Measurements from ENCODE around the gene MSS51. TPM values are rescaled to one million over a fixed set of nuclear protein-coding genes. Genes with fewer than 3 reads are reported as not detected.
"Not testable (repeated sequence)": the region's sequence is repeated elsewhere in the genome, so short reads cannot be mapped to it uniquely, and the experiment has no call there.

MSS51 gene
- total RNA-seq, 1 experiment from 2014 or later, result 1.7 TPM

- CTCF ChIA-PET, result interaction anchor here (0.9 to 1.6 kb wide), 5 partner anchors 9 to 151 kb away, joined by 3 to 6 read pairs (median 4); partner anchors contain the start of gene DNAJC9
- no peaks in the 10 kb centered on the region for H3K9me2 ChIP-seq (ENCODE audit: insufficient read depth)
- no TSS peak for BruUV-seq (replicated peaks)
- no peaks in the 10 kb centered on the region for H3K9me3 ChIP-seq (ENCODE audit: control insufficient read depth in 1 of 2, insufficient read depth in 1 of 2, low read depth in 1 of 2, low read length in 2 of 2)
- DNase-seq (ENCODE audit: low read depth, low spot score) (no peak), ATAC-seq (peak; percentile 89)
- H3K27ac ChIP-seq (ENCODE audit: low read depth, low read length), result no peak overlapping the region
- peaks cover 48% of the 10 kb centered on the region for H3K79me2 ChIP-seq (ENCODE audit: insufficient read depth, low read length)
- POLR2A ChIA-PET, result no interaction called here
- H2AFZ ChIP-seq (ENCODE audit: low read depth, low read length, poor library complexity, severe bottlenecking), result no peak overlapping the region
- TF ChIP-seq SRF (IDR thresholded peaks at IDR 0.05; ENCODE audit: low read depth), result no peak
- peak; percentile 45; the same call in 1 of the 2 replicates for TF ChIP-seq RAD21 (IDR thresholded peaks at IDR 0.05; ENCODE audit: low read depth)
- TF ChIP-seq CTCF (IDR thresholded peaks at IDR 0.05 in 2 of 3, conservative IDR thresholded peaks at IDR 0.05 in 1 of 3; ENCODE audit: borderline replicate concordance in 1 of 3, insufficient read depth in 1 of 3, low read depth in 2 of 3, low read length in 2 of 3), result peak; percentile 22 to 71 (median 64); a peak in 4 of 6 replicates
- no peak for TF ChIP-seq SIN3A (IDR thresholded peaks at IDR 0.05; ENCODE audit: low read depth)
- TF ChIP-seq ZNF274 (IDR thresholded peaks at IDR 0.05; ENCODE audit: low read depth, low read length), result no peak
- H3K36me3 ChIP-seq (ENCODE audit: control insufficient read depth in 1 of 2, insufficient read depth in 2 of 2, low read length in 2 of 2), result peaks cover 21% of the 10 kb centered on the region in 2 experiments
- intact Hi-C loops (cut with micrococcal nuclease), result loop anchor here (10.0 kb wide), 1 partner anchor 133 kb away; no protein-coding TSS in a partner anchor
- RAD21 ChIA-PET (ENCODE audit: low non-redundant PET in 1 of 2, low total read pairs in 2 of 2, uncharacterized antibody in 2 of 2, unreplicated experiment in 2 of 2), result no interaction called here
- no peaks in the 10 kb centered on the region for H3K27me3 ChIP-seq (ENCODE audit: insufficient read depth, low read length)
- H3K4me2 ChIP-seq (ENCODE audit: low read length), result no peak overlapping the region
- H3K4me3 ChIP-seq (replicated peaks in 1 of 2; ENCODE audit: low read depth in 1 of 2, low read length in 2 of 2), result no peak overlapping the region
- no peak overlapping the region for H3K9ac ChIP-seq (ENCODE audit: low read length)
- no peaks in the 10 kb centered on the region; the same call in 1 of the 2 replicates for H4K20me1 ChIP-seq (ENCODE audit: insufficient read depth)
- H3K4me1 ChIP-seq (ENCODE audit: control insufficient read depth in 1 of 2, insufficient read depth in 2 of 2, low read length in 2 of 2), result no peaks in the 10 kb centered on the region
Measured at GRCh38 chr10:73398024-73398423, 35.3 kb downstream of the MSS51 start.

GRCh38 chr10:73394325-73394724, 39.0 kb downstream of the MSS51 start:
- CTCF ChIA-PET; H3K27me3 ChIP-seq (ENCODE audit: insufficient read depth, low read length); H3K27ac ChIP-seq (ENCODE audit: low read depth, low read length); H4K20me1 ChIP-seq (ENCODE audit: insufficient read depth); H3K9me3 ChIP-seq (ENCODE audit: control insufficient read depth in 1 of 2, insufficient read depth in 1 of 2, low read depth in 1 of 2, low read length in 2 of 2); RAD21 ChIA-PET (ENCODE audit: low non-redundant PET in 1 of 2, low total read pairs in 2 of 2, uncharacterized antibody in 2 of 2, unreplicated experiment in 2 of 2); ATAC-seq; H3K9me2 ChIP-seq (ENCODE audit: insufficient read depth); H2AFZ ChIP-seq (ENCODE audit: low read depth, low read length, poor library complexity, severe bottlenecking); DNase-seq (ENCODE audit: low read depth, low spot score); H3K9ac ChIP-seq (ENCODE audit: low read length); H3K4me3 ChIP-seq (replicated peaks in 1 of 2; ENCODE audit: low read depth in 1 of 2, low read length in 2 of 2); POLR2A ChIA-PET; BruUV-seq (replicated peaks); H3K4me2 ChIP-seq (ENCODE audit: low read length); H3K4me1 ChIP-seq (ENCODE audit: control insufficient read depth in 1 of 2, insufficient read depth in 2 of 2, low read length in 2 of 2): not testable (repeated sequence)
- H3K36me3 ChIP-seq (ENCODE audit: control insufficient read depth in 1 of 2, insufficient read depth in 2 of 2, low read length in 2 of 2), result peaks cover 18 to 23% of the 10 kb centered on the region in 2 experiments
- peaks cover 35% of the 10 kb centered on the region for H3K79me2 ChIP-seq (ENCODE audit: insufficient read depth, low read length)
- intact Hi-C loops (cut with micrococcal nuclease), result loop anchor here (10.0 kb wide), 1 partner anchor 130 kb away; no protein-coding TSS in a partner anchor
